Left lung (tissue), 10 donors: Measurements from ENCODE around the gene TOR1B. TPM values are rescaled to one million over a fixed set of nuclear protein-coding genes. Genes with fewer than 3 reads are reported as not detected.
A peak's percentile ranks its signal among the peaks of the same experiment; 100 is the strongest.

Experiments used
- ATAC-seq: fragments of 200-7000 bp; cut with Tn5 transposase; one replicate; pipeline ENCODE4 v1.9.1; 2020; ENCODE audit warnings: moderate library complexity
- DNase-seq, 4 donors: peaks; one replicate each; pipeline ENCODE4 v3.0.0-alpha.2; 2013 to 2020
- H3K27ac ChIP-seq, 2 donors: fragments of 200-600 bp; sonication (generic) in 1 of 2; one replicate each; pipeline versions ENCODE4 v1.5.0 to v1.8.0; 2020 to 2021
- H3K27me3 ChIP-seq, 2 donors: fragments of 200-600 bp; sonication (generic) in 1 of 2; one replicate each; pipeline versions ENCODE4 v1.5.0 to v1.8.0; 2020 to 2021
- H3K36me3 ChIP-seq, 2 donors: fragments of 200-600 bp; sonication (generic) in 1 of 2; one replicate each; pipeline versions ENCODE4 v1.5.0 to v1.8.0; 2020 to 2021
- H3K4me1 ChIP-seq, 2 donors: fragments of 200-600 bp; one replicate each; pipeline ENCODE4 v1.8.0; 2021
- H3K4me3 ChIP-seq, 2 donors: fragments of 200-600 bp; sonication (generic) in 1 of 2; one replicate each; pipeline versions ENCODE4 v1.5.0 to v1.8.0; 2020 to 2021; ENCODE audit warnings: mild to moderate bottlenecking in 1 of 2
- H3K9me3 ChIP-seq, 2 donors: fragments of 200-600 bp; sonication (generic) in 1 of 2; one replicate each; pipeline versions ENCODE4 v1.5.0 to v1.8.0; 2020 to 2021
- intact Hi-C, 2 donors: fragments of 100-400 bp; cut with DNase I; formaldehyde crosslinking; loops; one replicate each; pipeline versions ENCODE4 v1.11.2 to v1.14.2; 2022
- polyA plus RNA-seq, 6 donors: library from polyadenylated mRNA; unstranded; fragments of 120-200 nt; gene quantifications; one replicate each; pipeline ENCODE4 v1.2.1, GENCODE V29; 2013; ENCODE audit not compliant: insufficient read length in 6 of 6
- total RNA-seq, 2 donors: library from RNA; stranded (reverse); fragmentation: NEBNext Ultra II Directional; extraction: Animal tissue kit (Norgen Biotek cat#: 25700); gene quantifications; one replicate each; pipeline ENCODE4 v1.2.1, GENCODE V29; 2021
- TF ChIP-seq, protein P1 (sequence below), 2 donors: fragments of 200-600 bp; sonication (generic) in 1 of 2; IDR thresholded peaks; one replicate each; pipeline versions ENCODE4 v1.5.0 to v1.8.0; 2021; ENCODE audit warnings: antibody characterized with exemption in 2 of 2
- donor health status: DM: no; HTN: yes; CAD: no.
- donor health status: DM: no; HTN: no; CAD: no.

The TOR1B gene
- total and polyA plus RNA-seq, 8 donors: 19.0 to 32.1 (median 22.0) TPM

DNA sequence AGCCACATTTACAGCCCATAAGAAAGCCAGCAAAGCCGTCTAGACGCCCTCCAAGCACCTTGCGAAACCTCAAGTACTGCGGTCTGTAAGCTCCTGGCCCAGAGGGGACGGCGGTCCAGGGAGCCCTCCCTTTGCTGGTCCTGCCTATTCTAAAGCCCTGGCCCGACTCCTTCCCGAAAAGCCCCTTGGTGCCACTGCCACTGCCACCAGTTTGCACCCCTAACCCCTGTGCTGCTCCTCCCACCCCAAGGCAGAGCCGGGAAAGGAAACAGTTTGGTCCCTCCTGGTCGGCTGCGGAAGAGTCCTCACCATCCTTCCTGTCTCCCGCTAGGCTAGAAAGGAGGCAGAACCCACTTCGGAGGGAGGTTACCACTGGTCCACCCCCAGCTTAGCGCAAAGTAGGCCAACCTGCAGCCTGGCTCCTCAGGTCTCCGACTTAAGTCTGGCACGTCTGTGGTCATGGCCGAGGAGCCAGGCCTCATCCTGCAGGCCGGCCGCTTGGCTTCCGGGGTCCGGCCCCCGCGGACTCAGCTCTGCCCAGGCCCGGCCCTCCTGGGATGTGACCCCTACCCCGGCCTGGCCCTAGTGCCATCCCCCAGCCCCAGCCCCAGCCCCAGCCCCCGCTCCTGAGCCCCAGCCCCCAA, 20.0 kb downstream of the TOR1B start:
- no peaks in the 10 kb centered on the region for H3K27me3 ChIP-seq
- no peaks in the 10 kb centered on the region for H3K9me3 ChIP-seq
- TF ChIP-seq, protein P1, sequence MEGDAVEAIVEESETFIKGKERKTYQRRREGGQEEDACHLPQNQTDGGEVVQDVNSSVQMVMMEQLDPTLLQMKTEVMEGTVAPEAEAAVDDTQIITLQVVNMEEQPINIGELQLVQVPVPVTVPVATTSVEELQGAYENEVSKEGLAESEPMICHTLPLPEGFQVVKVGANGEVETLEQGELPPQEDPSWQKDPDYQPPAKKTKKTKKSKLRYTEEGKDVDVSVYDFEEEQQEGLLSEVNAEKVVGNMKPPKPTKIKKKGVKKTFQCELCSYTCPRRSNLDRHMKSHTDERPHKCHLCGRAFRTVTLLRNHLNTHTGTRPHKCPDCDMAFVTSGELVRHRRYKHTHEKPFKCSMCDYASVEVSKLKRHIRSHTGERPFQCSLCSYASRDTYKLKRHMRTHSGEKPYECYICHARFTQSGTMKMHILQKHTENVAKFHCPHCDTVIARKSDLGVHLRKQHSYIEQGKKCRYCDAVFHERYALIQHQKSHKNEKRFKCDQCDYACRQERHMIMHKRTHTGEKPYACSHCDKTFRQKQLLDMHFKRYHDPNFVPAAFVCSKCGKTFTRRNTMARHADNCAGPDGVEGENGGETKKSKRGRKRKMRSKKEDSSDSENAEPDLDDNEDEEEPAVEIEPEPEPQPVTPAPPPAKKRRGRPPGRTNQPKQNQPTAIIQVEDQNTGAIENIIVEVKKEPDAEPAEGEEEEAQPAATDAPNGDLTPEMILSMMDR (IDR thresholded peaks at IDR 0.05): no peak
- peak overlapping the region in 1 of 2 donors; percentile 84 for H3K27ac ChIP-seq
- DNase-seq (peak in 1 of 4 donors; percentile 84), ATAC-seq (peak; percentile 52)
- intact Hi-C loops: no loop called here
- H3K4me1 ChIP-seq: peaks cover 0 to 23% of the 10 kb centered on the region in 2 donors
- peaks cover 0 to 60% of the 10 kb centered on the region in 2 donors for H3K36me3 ChIP-seq
- peak overlapping the region; percentile 68 to 80 for H3K4me3 ChIP-seq

DNA sequence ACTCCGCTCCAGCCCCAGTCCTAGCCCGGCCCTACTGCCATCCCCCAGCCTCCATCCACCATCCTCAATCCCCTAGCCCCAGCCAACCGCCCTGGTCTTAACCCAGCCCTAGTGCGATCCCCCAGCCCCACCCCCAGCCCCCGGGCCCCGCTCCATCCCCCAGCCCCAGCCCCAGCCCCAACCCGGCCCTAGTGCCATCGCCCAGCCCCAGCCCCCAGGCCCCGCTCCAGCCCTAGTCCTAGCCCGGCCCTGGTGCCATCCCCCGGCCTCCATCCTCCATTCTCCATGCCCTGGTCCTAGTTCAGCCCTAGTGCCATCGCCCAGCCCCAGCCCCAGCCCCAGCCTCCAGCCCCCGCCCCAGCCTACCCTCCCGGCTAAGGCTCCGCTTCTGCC, 20.6 kb downstream of the TOR1B start:
- peaks cover 0 to 60% of the 10 kb centered on the region in 2 donors for H3K36me3 ChIP-seq
- intact Hi-C loops: no loop called here
- no peaks in the 10 kb centered on the region for H3K9me3 ChIP-seq

DNA sequence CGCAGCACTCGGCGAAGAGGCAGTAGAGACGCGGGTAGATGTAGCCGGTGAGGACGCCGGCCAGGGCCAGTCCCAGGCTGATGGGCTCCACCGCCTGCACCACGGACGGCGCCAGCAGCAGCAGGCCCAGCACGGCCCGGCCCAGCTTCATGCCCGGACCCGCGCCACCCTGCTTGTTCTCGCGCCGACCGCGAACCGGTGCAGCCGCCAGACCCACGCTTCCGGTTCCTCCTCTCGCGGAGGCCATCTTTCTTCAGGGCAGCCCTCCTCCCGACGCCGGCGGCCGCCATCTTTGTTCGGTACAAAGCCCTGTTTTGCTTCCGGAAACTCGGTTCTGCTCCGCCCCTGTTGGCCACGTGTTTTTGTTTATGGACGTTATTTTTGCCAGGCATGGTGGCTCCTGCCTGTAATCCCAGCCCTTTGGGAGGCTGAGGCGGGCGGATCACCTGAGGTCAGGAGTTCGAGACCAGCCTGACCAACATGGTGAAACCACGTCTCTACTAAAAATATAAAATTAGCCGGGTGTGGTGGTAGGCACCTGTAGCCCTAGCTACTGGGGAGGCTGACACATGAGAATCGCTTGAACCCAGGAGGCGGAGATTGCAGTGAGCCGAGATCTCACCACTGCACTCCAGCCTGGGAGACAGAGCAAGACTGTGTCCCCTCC, 21.1 kb downstream of the TOR1B start, which contains the start of gene TOR1A:
Gene TOR1A, minus strand, starts transcription at position 202 of the 667 bp plus-strand sequence. Its CDS starts 51 bp downstream, at position 151.
- peaks cover 0 to 60% of the 10 kb centered on the region in 2 donors for H3K36me3 ChIP-seq
- intact Hi-C loops: no loop called here

More for the DNA sequence above, 20.6 kb downstream of the TOR1B start:
- Histone ChIP-seq H3K27me3 (no peaks in the 10 kb centered on the region), H3K4me1 (peaks cover 0 to 17% of the 10 kb centered on the region in 2 donors), H3K27ac (peak overlapping the region; percentile 59 to 84), H3K4me3 (peak overlapping the region; percentile 68 to 80)
- TF ChIP-seq, protein P1 (IDR thresholded peaks at IDR 0.05): no peak
- DNase-seq (no peak), ATAC-seq (peak; percentile 63)

DNA sequence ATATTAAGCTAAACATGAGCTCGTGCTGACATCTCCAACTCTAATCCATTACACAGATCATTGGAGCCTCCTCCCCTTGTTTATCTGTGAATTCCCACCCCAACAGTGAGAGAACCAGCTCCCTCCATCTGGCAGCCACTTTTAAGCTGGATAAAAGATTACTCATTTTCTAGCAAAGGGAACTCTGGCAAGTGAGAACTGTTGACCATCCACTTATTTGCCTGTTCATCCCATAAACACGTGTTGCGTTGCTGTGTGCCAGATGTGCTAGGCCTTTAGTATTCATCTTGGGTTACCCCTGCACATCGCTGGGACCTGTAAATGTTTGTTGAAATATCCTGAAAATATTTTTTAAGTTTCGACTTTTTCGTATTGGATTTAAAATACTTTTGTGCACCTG, 23.4 kb downstream of the TOR1B start:
- Histone ChIP-seq H3K27ac (no peak overlapping the region), H3K36me3 (peaks cover 0 to 60% of the 10 kb centered on the region in 2 donors), H3K9me3 (no peaks in the 10 kb centered on the region), H3K27me3 (no peaks in the 10 kb centered on the region), H3K4me3 (no peak overlapping the region), H3K4me1 (peaks cover 0 to 17% of the 10 kb centered on the region in 2 donors)
- intact Hi-C loops: no loop called here
- DNase-seq (no peak), ATAC-seq (no peak)
- TF ChIP-seq, protein P1 (IDR thresholded peaks at IDR 0.05): no peak

More for the DNA sequence above, 21.1 kb downstream of the TOR1B start, which contains the start of gene TOR1A:
- peak within 1 kb of the TSS; percentile 68 to 80 for H3K4me3 ChIP-seq
- ATAC-seq (peak; percentile 97), DNase-seq (peak; percentile 88 to 98 (median 94))
- TF ChIP-seq, protein P1 (IDR thresholded peaks at IDR 0.05): no peak
- H3K27me3 ChIP-seq: no peaks in the 10 kb centered on the region
- H3K4me1 ChIP-seq: peaks cover 0 to 17% of the 10 kb centered on the region in 2 donors
- peak within 1 kb of the TSS; percentile 59 to 84 for H3K27ac ChIP-seq
- H3K9me3 ChIP-seq: no peaks in the 10 kb centered on the region

- H3K4me1 ChIP-seq: peaks cover 0 to 15% of the 10 kb centered on the region in 2 donors
- TF ChIP-seq, protein P1 (IDR thresholded peaks at IDR 0.05): no peak
- no peaks in the 10 kb centered on the region for H3K9me3 ChIP-seq
- intact Hi-C loops: no loop called here
- peaks cover 0 to 60% of the 10 kb centered on the region in 2 donors for H3K36me3 ChIP-seq
- H3K27me3 ChIP-seq: no peaks in the 10 kb centered on the region
- H3K4me3 ChIP-seq: no peak overlapping the region
- ATAC-seq (no peak), DNase-seq (no peak)
- H3K27ac ChIP-seq: no peak overlapping the region
Observed at GRCh38 chr9:129826759-129827158, 23.8 kb downstream of the TOR1B start.
